ENCODE measurements around the gene RYR3.

The RYR3 gene

DNA sequence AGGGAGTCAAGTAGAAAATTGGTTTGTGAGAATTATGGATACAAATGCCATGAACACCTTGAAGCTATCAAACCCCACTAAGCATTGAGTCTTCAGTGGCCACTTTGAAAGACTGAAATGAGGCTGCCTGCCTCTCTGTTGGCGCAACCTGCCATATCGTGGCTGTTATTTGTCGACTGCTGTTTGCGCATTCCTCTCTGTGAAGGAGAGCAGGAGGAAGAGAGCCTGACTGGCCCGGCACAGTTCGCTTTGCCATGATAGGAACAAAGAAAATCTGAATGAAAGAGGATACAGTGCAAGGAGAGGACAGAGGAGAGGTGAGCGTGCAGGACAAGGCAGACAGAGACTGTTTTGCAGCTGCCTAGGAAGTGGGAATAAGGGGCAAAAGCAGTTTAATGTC lies 289.4 kb downstream of the RYR3 start:
- Histone ChIP-seq H3K27me3 (ENCODE audit: control insufficient read depth, low read length) (no peaks in the 10 kb centered on the region), H3K4me2 (ENCODE audit: low read length) (no peak overlapping the region), H3F3A (ENCODE audit: control insufficient read depth, insufficient read depth) (no peaks in the 10 kb centered on the region), H3K9me2 (replicated peaks; ENCODE audit: control insufficient read depth, low read length) (no peaks in the 10 kb centered on the region), H3K27ac (ENCODE audit: low read depth, low read length) (no peak overlapping the region), H4K20me1 (ENCODE audit: control insufficient read depth, insufficient read depth, low read depth, low read length) (no peaks in the 10 kb centered on the region), H3K79me2 (ENCODE audit: control insufficient read depth, low read length) (no peaks in the 10 kb centered on the region), H3K36me3 (ENCODE audit: control insufficient read depth, low read length) (no peaks in the 10 kb centered on the region), H3K9me3 (ENCODE audit: control insufficient read depth, insufficient read depth, low read length) (no peaks in the 10 kb centered on the region), H3K4me3 (ENCODE audit: low read length) (no peak overlapping the region), H3K4me1 (ENCODE audit: control insufficient read depth, low read length) (no peaks in the 10 kb centered on the region)
- TF ChIP-seq EZH2phosphoT487 (IDR thresholded peaks at IDR 0.05; ENCODE audit: borderline replicate concordance, low read length): no peak
- TF ChIP-seq, protein P1, sequence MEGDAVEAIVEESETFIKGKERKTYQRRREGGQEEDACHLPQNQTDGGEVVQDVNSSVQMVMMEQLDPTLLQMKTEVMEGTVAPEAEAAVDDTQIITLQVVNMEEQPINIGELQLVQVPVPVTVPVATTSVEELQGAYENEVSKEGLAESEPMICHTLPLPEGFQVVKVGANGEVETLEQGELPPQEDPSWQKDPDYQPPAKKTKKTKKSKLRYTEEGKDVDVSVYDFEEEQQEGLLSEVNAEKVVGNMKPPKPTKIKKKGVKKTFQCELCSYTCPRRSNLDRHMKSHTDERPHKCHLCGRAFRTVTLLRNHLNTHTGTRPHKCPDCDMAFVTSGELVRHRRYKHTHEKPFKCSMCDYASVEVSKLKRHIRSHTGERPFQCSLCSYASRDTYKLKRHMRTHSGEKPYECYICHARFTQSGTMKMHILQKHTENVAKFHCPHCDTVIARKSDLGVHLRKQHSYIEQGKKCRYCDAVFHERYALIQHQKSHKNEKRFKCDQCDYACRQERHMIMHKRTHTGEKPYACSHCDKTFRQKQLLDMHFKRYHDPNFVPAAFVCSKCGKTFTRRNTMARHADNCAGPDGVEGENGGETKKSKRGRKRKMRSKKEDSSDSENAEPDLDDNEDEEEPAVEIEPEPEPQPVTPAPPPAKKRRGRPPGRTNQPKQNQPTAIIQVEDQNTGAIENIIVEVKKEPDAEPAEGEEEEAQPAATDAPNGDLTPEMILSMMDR (IDR thresholded peaks at IDR 0.05; ENCODE audit: low read depth, low read length, poor library complexity, severe bottlenecking): no peak

DNA sequence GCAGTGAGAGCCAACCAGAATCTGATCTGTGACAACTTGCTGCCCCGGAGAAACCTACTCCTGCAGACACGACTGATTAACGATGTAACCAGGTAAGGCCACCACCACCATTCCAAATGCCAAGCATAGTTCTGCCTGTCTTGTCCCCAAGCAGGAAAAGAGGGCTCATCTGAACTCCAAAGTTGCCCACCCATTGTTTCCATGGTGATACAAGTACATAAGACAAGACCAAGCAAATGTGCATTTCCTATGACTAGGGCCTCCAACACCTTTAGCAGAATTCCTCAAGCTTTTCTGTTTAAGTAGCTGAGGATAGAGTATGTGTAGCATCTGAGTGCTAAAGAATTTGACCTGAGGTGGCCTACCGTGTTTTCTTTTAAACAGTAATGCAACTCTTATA lies 290.7 kb downstream of the RYR3 start:
- no peak overlapping the region for H3K4me2 ChIP-seq (ENCODE audit: low read length)
- no peaks in the 10 kb centered on the region for H3K79me2 ChIP-seq (ENCODE audit: control insufficient read depth, low read length)
- H3K27ac ChIP-seq (ENCODE audit: low read depth, low read length): no peak overlapping the region
- H3K36me3 ChIP-seq (ENCODE audit: control insufficient read depth, low read length): no peaks in the 10 kb centered on the region
- H3K27me3 ChIP-seq (ENCODE audit: control insufficient read depth, low read length): no peaks in the 10 kb centered on the region
- H3F3A ChIP-seq (ENCODE audit: control insufficient read depth, insufficient read depth): no peaks in the 10 kb centered on the region
- no peak for TF ChIP-seq EZH2phosphoT487 (IDR thresholded peaks at IDR 0.05; ENCODE audit: borderline replicate concordance, low read length)
- TF ChIP-seq, protein P1 (IDR thresholded peaks at IDR 0.05; ENCODE audit: low read depth, low read length, poor library complexity, severe bottlenecking): no peak
- no peaks in the 10 kb centered on the region for H3K9me2 ChIP-seq (replicated peaks; ENCODE audit: control insufficient read depth, low read length)
- H4K20me1 ChIP-seq (ENCODE audit: control insufficient read depth, insufficient read depth, low read depth, low read length): no peaks in the 10 kb centered on the region
- H3K9me3 ChIP-seq (ENCODE audit: control insufficient read depth, insufficient read depth, low read length): no peaks in the 10 kb centered on the region
- H3K4me3 ChIP-seq (ENCODE audit: low read length): no peak overlapping the region
- H3K4me1 ChIP-seq (ENCODE audit: control insufficient read depth, low read length): no peaks in the 10 kb centered on the region

DNA sequence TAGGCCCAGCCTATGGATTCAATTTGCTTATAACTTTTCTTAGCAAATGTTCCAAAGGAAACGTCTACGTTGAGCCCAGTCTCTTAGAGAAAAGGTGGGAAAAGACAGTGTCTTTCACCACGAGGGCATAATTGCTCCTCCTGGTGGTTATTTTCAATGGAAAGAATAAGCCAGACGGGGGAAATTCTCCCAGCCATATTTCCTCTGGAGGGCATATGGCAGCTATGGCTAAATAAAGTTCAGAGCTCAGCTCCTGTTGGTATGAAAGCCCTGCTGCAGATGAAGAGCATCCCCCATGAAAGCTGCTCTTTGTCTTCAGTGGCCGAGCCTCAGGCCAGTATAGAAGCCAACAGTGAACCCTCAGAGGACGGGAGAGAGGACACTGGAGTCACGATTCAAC lies 297.9 kb downstream of the RYR3 start:
- H3K9me3 ChIP-seq (ENCODE audit: control insufficient read depth, insufficient read depth, low read length): no peaks in the 10 kb centered on the region
- H3F3A ChIP-seq (ENCODE audit: control insufficient read depth, insufficient read depth): no peaks in the 10 kb centered on the region
- H3K4me1 ChIP-seq (ENCODE audit: control insufficient read depth, low read length): no peaks in the 10 kb centered on the region
- H4K20me1 ChIP-seq (ENCODE audit: control insufficient read depth, insufficient read depth, low read depth, low read length): no peaks in the 10 kb centered on the region
- TF ChIP-seq, protein P1 (IDR thresholded peaks at IDR 0.05; ENCODE audit: low read depth, low read length, poor library complexity, severe bottlenecking): no peak
- no peak for TF ChIP-seq EZH2phosphoT487 (IDR thresholded peaks at IDR 0.05; ENCODE audit: borderline replicate concordance, low read length)
- H3K36me3 ChIP-seq (ENCODE audit: control insufficient read depth, low read length): no peaks in the 10 kb centered on the region
- no peaks in the 10 kb centered on the region for H3K27me3 ChIP-seq (ENCODE audit: control insufficient read depth, low read length)
- H3K9me2 ChIP-seq (replicated peaks; ENCODE audit: control insufficient read depth, low read length): no peaks in the 10 kb centered on the region
- no peak overlapping the region for H3K4me3 ChIP-seq (ENCODE audit: low read length)
- no peak overlapping the region for H3K4me2 ChIP-seq (ENCODE audit: low read length)
- H3K79me2 ChIP-seq (ENCODE audit: control insufficient read depth, low read length): no peaks in the 10 kb centered on the region
- H3K27ac ChIP-seq (ENCODE audit: low read depth, low read length): no peak overlapping the region

Data from DOHH2 (cell line).